ENCODE results near the gene ACSBG1.

Gene ACSBG1

DNA sequence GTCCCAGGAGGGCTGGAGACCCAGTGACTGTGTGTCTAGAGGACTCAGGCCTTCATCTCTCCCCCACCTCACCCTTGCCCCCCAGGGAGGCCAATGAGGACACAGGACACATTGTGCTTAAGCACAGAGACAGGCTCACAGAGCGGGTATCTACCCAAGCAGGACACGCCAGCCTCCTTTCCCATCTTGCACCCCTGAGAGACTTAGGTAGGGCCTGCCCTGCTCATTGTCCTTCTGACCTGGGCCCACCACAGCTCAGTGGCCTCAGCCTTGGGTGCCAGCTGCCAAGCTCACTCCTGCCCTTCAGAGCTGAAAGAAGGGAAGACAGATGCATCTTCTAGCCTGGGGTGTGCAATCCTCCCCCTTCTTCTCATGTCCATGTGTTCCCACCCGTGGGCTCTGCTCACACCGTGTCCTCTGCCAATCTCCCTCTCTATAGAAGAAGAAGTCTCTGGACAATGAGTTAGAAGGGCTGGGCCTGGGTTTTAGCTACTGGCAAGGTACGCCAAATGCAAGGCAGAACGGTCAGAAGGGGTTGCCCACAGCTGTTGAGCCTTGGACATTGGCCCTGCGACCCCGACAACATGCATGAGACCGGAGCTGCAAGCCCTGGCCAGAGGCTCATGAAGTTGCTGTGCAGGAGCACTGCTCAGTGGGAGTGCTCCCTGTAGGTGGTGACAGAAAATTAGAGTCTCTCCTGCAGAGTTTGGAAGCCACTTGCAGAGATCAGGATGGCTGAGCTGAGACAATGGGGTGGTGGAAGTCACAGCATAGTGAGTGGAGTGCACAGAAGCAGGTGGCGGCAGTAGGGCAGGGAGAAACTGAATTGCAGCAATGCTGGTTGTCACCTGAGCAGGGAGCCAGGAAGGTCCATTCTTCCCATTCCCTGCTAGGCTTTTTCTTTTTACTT, 32.8 kb downstream of the ACSBG1 start:
- no peak for DNase-seq

DNA sequence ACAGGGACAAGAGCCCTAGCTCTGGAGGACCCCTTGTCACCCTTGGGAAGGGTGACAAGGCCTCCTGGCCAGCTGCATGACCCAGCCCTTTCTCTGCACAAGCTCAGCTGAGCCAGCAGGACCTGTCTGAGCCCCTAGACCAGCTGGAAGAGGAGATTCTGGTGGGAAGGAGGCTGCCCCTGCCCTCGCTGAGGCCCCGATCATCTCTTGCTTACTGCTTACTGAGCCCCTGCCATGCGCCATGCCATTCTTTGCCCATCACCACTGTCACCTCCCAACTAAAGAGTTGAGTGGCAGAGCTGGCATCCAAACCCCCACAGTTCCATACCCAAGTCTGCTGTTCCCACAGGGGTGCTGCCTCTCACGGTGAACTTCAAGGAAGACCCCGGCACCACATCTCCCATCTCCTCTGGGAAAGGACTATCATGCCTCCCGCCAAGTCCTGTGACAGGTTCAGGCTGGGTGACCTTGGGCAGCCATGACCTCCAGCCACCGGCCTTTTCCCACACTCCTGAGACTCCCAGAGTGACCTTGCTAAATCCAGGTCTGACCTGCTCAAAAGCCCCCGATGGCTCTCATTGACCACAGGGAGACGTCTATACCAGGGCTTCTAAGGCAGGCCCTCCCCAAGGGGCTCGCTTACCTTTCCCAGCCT, 34.0 kb downstream of the ACSBG1 start:
- no peak for DNase-seq

DNA sequence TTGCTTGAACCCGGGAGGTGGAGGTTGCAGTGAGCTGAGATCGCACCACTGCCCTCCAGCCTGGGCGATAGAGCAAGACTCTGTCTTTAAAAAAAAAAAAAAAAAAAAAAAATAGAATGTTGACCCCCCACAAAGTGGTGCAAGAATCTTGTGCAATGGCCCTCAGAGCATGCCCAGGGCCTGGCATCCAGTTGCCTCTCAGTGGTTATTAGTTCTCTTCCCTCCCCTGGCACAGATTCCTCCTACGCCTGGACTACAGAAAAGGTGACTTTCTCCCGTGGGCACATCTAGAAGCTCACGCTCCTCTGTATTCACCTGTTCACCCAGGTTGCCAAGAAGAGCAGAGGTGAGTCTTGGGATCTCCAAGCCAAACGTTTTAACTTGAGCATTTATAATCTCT, 36.7 kb downstream of the ACSBG1 start:
- no peak for DNase-seq

DNA sequence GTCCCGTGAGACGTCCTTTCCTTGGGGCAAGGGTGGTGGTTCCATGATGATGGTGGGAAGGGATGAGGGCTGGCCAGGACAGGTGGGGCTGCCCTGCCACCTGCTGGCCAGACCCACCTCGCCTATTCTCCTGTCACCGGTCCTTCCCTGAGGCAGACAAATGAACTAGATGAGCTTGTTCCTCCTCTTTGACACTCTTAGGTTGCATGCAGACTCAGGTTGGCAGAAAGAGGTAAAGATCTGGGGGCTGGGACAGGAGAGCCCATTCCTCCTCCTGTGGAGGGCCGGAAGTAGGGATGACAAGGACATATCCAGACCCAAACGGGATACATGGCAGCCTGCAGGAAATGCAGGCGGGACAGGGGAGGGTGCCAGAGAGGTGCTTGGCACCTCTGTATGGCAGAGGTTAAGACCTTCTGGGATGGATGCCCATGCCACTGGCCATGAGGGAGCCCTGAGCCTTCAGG, 38.6 kb downstream of the ACSBG1 start:
- no peak for DNase-seq

DNA sequence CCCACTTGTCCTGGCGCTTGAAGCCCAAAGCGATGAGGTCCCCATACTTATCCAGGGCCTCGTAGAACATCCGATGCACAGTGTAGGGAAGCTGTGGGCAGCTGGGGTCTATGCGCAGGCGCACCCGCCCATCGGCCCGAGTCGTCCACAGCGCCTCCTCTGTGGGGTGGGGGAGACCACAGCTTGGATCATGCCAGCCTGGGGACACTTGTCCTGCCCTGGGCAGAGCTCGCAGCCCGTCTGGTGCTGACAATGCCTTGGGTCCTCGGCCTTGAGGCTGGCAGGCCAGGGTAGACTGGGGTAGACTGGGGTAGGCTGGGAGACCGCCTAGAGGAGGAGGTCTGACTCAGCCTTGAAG, 39.8 kb downstream of the ACSBG1 start:
- no peak for DNase-seq

DNA sequence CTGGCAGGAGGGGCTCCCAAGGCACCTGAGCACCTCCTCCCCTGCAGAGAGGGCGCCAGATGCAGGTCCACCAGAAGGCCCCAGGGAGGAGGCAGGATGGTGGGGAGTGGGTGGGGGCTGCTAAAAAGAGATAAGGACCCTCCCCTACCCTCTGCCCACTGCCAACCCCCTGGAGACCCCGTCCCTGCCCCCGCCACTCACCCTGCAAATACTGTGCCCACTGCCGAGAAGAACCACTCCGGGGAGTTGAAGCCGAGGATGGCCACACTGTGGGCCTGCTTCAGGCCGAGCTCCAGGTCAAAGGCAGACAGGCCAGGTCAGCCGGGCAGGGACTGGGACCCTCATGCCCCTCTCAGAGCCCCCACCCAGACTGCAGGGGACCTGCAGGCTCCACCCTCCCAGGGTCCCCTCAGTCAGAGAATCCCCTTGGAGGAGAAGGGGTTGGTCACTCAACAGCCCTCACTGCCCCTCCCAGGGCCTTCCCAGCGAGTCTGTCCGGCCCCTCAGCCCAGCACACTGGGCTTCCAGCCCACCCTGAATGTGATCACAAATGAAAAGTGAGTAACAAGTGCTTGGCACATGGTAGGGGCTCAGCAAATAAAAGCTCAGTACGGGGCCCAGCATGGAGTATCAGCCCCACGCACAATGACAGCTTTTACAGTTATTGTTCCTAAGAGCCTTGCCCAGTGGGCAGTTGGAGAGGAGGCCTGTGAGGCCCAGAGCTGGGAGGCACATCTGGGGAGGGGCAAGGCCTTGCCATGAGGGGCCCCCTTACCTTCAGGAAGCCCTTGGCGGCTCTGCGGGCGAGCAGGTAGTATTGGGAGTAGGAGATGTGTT, 40.4 kb downstream of the ACSBG1 start:
- DNase-seq = no peak

DNA sequence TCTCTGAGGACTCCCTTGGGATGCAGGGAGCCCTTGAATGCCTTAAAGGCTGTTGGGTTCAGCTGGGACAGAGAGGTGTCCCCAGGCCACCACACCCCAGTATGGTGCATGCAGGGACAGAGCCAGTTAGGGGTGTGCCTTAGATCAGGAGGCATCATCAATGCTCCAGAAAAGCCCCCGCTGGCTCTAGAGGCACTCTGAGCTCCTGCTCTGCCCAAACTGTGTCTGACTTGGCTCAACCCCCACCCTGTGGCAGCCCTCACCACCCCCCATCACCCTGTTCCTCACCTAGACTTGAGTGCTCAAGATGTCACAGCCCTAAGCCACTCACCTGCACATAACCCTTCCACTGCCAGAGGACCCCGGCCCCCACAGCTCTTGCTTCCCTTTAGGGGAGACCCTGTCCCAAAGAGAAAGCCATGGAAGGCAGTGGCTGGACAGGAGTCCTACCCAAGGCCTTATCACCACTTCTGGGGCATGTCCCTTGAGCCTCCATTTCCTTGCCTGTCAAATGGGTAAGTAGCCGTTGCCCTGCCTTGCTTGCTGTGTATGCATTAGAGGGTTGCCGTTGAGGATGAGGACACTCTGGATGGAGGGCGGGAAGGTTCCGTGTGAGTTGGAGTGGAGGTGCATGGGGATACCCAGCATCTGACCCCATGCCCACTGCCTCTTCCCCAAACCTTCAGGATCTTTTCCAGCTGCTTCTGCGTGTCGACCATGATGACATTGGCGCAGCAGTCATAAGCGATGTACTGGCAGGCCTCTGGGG, 41.4 kb downstream of the ACSBG1 start:
- no peak for DNase-seq

DNA sequence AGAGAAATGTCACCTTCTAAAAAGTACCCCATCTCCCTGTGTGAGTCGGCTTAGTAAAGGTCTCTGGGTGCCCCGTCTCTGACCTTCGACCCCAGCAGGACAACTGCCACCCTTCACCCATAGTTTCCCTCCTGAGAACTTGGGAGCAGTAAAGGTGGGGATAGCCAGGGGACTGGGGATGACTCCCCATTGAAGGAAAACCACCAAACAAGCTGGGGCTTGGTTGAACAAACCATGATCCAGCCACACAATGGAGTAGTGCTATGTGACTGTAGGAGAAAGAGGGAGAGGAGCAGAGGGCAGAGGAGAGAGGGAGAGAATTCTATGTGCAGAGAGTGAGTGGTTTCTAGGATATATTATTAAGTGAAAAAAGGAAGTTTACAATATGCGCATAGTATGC, 51.5 kb downstream of the ACSBG1 start:
- DNase-seq = no peak

DNA sequence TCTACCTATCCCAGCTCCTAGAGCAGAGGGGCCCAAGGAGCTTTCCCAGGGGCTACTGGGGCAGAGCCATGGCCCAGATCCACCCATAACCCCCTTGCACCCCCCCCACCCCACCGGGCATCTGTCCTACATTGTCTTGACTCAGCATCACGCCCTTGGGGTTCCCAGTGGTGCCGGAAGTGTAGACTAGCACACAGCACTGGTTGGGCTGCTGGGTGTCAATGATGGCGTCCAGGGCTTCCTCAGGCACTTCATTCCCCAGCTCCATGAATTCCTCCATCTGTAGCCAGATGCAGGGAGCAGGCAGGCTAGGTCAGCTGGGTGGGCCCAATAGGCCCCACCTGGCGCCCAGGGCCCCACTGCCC, 52.0 kb downstream of the ACSBG1 start:
- DNase-seq = no peak

DNA sequence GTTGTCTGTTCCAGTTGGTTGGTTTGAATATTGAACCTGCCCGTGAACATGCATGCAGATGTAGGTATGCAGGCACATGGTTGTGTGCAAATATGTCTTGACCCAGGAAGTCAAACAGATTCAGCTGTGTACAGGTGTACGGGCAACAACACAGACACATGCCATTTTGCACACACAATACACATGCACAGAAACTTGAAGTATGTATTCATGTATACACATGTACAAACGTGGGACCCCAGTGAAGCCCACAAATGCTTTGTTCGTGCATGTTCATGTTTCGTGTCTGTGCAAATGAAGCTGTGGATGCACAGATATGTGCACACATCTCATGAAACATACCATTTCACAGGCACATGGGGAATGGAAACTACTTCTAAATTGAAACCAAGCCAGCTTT, 54.5 kb downstream of the ACSBG1 start:
- DNase-seq = no peak

DNA sequence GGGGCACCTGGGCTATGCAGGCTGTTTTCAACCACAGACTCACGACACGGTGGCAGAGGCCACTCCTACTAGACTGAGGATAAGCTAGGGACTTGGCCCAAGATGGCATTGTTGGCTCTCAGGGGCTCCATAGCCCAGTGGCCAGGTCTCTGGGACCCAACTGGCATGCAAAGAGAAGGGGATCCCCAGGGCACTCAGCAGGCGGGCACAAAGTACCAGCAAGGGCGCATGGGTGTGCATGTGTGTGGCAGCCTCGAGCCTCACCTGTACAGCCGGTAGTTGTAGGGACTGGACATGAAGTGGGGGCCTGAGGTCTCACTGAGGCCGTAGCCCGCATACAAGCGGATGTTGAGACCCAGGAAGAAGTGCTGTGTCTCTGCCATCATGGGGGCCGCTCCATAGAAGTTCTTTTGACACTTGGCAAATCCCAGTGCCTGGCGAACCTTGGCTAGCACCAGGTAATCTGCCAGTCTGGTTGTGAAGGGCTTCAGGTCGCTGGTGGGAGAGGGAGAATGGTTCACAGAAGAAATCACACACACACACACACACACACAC, 55.0 kb downstream of the ACSBG1 start:
- no peak for DNase-seq

DNA sequence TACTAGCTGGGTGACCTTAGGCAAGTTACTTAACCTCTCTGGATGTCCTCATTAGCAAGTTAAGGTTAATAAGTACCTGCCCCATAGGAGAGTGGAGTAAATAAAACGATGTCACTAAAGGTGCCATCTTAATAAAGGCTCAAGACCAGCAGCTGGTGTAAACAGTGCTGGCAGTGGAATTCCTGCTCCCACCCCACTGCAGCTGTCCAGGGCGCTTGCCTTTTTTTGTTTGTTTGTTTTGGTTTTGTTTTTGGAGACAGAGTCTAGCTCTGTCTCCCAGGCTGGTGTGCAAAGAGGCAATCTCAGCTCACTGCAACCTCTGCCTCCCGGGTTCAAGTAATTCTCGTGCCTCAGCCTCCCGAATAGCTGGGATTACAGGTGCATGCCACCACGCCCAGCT, 56.3 kb downstream of the ACSBG1 start:
- DNase-seq = no peak

DNA sequence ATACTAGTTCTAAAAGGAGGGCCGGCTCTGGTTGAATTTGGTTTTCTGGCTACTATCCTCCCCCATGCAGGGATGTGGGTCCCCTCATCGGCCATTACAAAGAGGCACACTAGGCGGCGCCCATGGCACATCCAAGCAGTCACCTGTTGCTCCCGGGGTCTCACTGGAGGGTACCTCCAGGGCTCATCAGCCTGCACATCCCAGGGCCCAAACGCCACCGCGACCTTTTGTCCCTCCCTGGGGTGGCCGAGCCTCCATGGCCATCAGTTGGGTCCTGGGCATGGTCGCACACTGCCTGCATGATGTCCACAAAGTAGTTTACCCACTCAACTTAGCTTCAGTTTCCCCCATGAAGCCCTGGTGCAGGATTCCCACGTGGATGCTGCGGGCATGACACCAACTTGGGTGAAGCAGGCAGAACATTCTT, 56.9 kb downstream of the ACSBG1 start:
- peak; percentile 50 for DNase-seq

DNA sequence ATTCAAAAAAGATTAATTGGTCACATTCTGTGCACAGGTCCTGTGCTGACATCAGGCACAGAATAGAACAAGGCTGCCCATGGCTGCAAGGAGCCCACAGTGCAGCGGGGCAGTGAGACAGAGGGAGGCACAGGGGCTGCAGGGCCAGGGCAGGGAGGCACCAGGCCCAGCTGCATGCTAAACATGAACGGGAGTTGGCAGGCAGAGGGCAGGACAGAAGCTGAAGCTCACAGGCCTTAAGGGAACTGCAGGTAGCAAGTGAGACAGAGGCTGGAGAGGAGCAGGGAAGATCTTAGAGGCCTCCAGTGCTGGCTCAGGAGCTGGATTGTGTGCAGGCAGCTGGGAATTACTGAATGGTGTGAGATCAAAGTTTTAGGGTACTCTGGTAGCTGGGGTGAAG, 59.0 kb downstream of the ACSBG1 start:
- DNase-seq = no peak

DNA sequence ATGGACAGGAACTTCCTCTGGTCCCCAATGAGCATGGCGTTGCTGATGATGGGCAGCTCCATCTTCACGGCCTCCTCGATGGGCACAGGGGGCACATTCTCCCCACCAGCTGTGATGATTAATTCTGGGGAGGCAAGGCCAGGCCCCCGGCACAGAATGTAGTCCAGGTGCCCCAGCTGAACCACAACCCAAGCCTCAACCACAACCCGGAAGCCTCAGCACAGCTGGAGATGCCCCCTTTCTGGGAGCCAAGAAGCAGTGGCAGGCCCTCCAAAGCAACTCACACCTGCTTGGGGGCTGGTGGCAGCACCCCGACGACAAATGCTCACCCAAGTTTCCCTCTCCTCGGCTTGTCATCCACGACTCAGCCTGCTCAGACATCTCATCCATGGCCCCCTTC, 60.0 kb downstream of the ACSBG1 start:
- no peak for DNase-seq

DNA sequence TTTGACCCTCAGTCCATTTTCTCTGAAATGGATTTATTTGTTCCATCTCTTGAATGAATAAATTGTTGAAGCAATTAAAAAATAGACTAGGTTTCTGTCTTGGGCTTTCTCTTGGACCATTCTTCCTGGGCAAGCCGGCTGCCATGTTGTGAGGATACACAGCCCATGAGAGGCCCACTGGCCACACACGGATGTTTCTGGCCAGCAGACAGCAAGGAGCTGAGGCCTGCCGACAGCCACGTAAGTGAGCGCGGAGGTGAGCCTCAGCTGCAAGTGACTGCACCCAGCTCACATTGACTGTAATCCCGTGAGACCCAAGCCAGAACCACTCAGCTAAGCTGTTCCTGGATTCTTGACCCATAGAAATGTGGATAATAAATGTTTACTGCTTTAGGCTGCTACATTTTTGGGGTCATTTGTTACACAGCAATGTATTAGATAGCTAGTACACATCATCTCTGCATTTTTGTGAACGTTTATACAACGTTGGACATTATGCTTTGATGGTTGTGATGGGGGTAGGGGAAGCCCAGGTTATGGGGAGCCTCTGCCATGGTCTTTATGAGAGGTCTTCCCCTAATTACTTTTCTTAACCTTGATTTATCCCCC, 62.4 kb downstream of the ACSBG1 start:
- no peak for DNase-seq

DNA sequence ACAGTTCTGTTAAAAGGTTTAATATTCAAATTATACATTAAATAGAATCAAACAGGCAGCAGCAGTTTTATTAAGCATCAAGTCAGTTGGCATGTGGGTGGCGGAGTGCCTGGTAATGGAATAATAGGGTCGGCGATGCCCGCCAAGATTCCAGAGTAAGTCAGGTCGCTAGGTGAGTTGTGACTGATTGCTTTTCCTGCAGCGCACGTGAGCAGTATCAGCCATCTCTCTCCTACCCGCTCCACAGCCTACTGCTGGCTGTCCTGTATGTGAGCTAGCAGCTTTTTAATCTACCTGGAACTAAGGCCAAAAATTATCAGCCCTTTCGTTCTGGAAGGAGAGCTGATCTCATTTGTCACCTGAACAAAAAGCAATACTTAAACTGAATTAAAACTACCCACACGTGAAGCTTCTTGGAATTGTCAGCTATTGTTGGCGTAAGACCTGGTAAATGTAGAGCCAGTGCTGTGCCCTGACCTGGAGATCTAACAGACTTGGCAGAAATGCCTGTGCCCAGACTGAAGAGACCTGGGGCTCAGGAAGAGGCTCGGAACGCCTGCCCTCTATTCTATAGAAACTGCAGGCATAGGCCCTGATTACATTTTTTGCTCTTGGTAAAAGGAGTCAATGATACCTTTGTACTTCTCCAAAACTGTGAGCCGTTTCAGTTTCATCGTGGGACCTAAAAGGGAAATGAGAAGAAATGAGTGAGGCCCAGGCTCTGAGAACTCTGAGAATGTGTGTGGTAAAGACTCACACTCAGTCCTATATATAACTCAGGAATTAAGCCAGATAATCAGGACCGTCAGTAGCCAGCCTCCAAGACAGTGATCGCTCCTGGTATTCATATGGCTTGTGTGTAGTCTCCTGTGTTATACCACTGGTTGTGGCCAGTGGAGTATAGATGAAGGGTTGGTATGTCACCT, 63.3 kb downstream of the ACSBG1 start:
- no peak for DNase-seq

DNA sequence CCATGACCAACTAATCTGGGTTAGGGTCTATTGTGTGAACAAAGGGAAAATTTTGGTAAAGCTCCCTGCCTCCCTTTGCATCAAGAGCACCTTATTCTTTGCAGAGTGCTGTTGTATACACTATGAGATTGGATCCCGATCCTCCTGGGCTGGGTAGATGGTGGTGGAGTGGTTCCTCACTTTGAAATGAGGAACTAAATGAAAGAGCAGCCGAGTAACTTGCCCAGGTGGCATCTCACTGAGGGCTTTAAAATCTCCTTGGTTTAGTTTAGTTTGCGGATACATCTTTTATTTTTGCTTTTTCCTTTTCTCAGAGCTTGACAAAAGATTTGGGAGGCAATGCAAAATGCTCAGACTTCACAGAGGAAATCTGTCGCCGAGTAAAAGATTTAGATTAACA, 65.8 kb downstream of the ACSBG1 start:
- DNase-seq = no peak

DNA sequence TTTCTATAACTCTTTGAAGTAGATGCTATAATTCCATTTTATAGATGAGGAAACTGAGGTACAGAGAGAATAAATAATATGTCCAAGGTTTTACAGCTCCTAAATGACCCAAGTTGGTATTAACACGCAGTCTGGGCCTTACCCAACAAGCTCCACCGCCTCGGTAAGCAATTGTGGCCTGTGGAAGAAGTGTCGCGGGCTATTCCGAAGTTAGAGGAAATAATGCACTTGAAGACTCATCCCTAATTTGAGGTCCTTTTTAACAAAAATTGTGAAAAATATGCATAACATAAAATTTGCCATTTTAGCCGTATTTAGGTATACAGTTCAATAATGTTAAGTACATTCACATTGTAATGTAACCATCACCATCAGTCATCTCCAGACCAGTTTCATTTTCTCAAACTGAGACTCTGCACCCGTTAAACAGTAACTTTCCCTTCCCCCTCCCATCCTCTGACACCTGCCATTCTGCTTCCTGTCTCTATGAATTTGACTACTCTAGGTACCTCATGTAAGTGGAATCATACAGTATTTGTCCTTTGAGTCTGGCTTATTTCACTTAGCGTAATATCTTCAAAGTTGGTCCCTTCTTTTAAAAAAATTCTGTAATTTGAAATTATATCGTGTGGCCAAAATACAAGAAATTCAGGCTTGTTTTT, 67.0 kb downstream of the ACSBG1 start:
- no peak for DNase-seq

DNA sequence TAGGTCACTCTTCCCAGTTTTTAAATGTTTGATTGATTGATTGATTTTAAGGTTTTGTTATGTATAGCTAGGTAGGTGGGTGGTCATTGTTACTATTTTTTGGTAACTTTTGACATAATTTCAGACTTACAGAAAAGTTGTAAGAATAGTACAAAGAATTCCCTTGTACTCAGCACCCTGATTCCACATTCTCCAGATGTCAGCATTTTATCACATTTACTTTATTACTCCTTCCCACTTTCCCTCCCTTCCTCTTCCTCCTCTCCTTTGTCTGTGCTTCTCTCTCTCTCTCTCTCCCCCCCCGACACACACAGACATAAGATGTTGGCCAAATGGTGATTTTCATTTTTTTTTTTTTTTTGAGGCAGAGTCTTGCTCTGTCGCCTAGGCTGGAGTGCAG, 70.4 kb downstream of the ACSBG1 start:
- no peak for DNase-seq

All from midbrain (tissue), 1 donor.